Vagina (tissue), 2 donors: ENCODE data around the gene PGAP2.

Experiments
- POLR2A ChIP-seq, 2 donors: fragments of 450-650 bp; IDR thresholded peaks; one replicate each; pipeline ENCODE4 v1.6.1; 2017; ENCODE audit warnings: antibody characterized with exemption in 2 of 2, mild to moderate bottlenecking in 2 of 2, moderate library complexity in 2 of 2
- POLR2AphosphoS5 ChIP-seq, 2 donors: sonication (generic); formaldehyde crosslinking; IDR thresholded peaks; one replicate each; pipeline ENCODE4 v1.9.0; 2017; ENCODE audit warnings: antibody characterized with exemption in 2 of 2, mild to moderate bottlenecking in 2 of 2, low read depth in 1 of 2; ENCODE audit not compliant: insufficient read depth in 1 of 2
- TF ChIP-seq, protein P1 (sequence below), 3 experiments: fragments of 450-650 bp in 2 of 3; fragments of 200-600 bp in 1 of 3; sonication (generic) in 1 of 3; IDR thresholded peaks; one replicate each; pipeline ENCODE4 v1.5.1; 2017 to 2019; ENCODE audit warnings: antibody characterized with exemption in 3 of 3, mild to moderate bottlenecking in 2 of 3, moderate library complexity in 2 of 3

DNA sequence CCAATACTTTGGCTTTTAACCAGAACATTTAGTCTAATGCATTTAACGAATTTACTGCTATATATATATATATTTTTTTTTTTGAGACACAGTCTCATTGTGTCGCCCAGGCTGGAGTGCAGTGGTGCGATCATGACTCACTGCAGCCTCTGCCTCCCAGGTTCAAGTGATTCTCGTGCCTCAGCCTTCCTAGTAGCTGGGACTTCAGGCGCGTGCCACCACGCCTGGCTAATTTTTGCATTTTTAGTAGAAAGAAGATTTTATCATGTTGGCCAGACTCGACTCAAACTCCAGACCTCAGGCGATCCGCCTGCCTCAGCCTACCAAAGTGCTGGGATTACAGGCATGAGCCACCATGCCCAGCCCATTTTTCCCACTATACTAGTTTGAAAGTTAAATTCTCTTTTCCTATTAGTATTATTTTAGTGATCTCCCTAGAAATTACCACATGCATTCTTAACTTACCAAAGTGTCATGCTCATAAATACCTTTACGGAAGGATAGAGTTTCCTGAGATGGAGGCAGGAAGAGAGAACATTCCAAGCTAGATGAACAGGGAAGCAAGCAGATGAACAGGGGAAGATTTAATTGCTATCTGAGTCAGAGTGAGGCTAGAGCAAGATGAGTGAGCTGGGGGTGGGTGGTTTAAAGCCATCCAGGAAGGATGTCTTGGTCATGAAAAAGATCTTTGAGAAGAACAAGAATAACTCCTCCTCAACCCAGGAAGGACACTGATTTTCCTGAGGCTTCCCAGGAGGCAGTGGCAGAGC lies 4.4 kb upstream of the PGAP2 start:
- TF ChIP-seq POLR2A (IDR thresholded peaks at IDR 0.05) (no peak), POLR2AphosphoS5 (IDR thresholded peaks at IDR 0.05; ENCODE audit: insufficient read depth in 1 of 2, low read depth in 1 of 2) (no peak)
- TF ChIP-seq, protein P1, sequence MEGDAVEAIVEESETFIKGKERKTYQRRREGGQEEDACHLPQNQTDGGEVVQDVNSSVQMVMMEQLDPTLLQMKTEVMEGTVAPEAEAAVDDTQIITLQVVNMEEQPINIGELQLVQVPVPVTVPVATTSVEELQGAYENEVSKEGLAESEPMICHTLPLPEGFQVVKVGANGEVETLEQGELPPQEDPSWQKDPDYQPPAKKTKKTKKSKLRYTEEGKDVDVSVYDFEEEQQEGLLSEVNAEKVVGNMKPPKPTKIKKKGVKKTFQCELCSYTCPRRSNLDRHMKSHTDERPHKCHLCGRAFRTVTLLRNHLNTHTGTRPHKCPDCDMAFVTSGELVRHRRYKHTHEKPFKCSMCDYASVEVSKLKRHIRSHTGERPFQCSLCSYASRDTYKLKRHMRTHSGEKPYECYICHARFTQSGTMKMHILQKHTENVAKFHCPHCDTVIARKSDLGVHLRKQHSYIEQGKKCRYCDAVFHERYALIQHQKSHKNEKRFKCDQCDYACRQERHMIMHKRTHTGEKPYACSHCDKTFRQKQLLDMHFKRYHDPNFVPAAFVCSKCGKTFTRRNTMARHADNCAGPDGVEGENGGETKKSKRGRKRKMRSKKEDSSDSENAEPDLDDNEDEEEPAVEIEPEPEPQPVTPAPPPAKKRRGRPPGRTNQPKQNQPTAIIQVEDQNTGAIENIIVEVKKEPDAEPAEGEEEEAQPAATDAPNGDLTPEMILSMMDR (IDR thresholded peaks at IDR 0.05): no peak
